ENCODE results near the gene JMJD8. TPM values are rescaled to one million over a fixed set of nuclear protein-coding genes. Genes with fewer than 3 reads are reported as not detected.

JMJD8 gene
- total and polyA plus RNA-seq, 9 of the 15 experiments (the other 6 are each of a cell fraction or from before 2014, with no cell fraction given): 1.2 to 50.6 (median 29.3) TPM

GRCh38 chr16:679814-680624 lies 4.1 kb downstream of the JMJD8 start, which contains the start of gene STUB1:
STUB1 (plus strand) TSS chr16:680410; CDS start chr16:680526, 116 bp downstream.
- Histone ChIP-seq H3K4me3 (peak within 1 kb of the TSS; percentile 98), H4K20me1 (replicated peaks; ENCODE audit: control insufficient read depth, insufficient read depth, low read length) (peaks cover 21% of the 10 kb centered on the region), H3K79me2 (ENCODE audit: control insufficient read depth, insufficient read depth, low read length) (peaks cover 41% of the 10 kb centered on the region), H3K9me1 (ENCODE audit: control insufficient read depth, insufficient read depth, low read length) (peaks cover 11% of the 10 kb centered on the region), H3K9ac (ENCODE audit: insufficient read depth in 1 of 2, low read depth in 2 of 2, low read length in 2 of 2) (peak within 1 kb of the TSS; percentile 84 to 98), H3K4me2 (ENCODE audit: insufficient read depth, low read length) (peak within 1 kb of the TSS; percentile 98), H3K9me3 (replicated peaks; ENCODE audit: control insufficient read depth, insufficient read depth, low read depth, low read length) (no peaks in the 10 kb centered on the region), H3K27me3 (ENCODE audit: control insufficient read depth in 2 of 2, insufficient read depth in 2 of 2, low read length in 2 of 2) (no peaks in the 10 kb centered on the region), H3K27ac (ENCODE audit: extremely low read depth, low read depth, low read length) (peak within 1 kb of the TSS; percentile 89), H3K36me3 (ENCODE audit: control insufficient read depth, insufficient read depth, low read length) (peaks cover 36% of the 10 kb centered on the region), H2AFZ (ENCODE audit: low read depth, low read length) (peak within 1 kb of the TSS; percentile 93), H3K4me1 (replicated peaks in 1 of 2; ENCODE audit: control insufficient read depth in 2 of 2, insufficient read depth in 2 of 2, low read length in 2 of 2) (peaks cover 36 to 98% of the 10 kb centered on the region in 2 experiments)
- ChIA-PET POLR2A (interaction anchor here (0.5 to 1.8 kb wide), 10 partner anchors 10 to 1119 kb away, joined by 3 to 10 read pairs (median 3); partner anchors contain the start of genes DECR2 and WDR24), CTCF (ENCODE audit: low intra/inter-chr PET ratio) (no interaction called here)
- FAIRE-seq (no peak), ATAC-seq (peak; percentile 62), DNase-seq (ENCODE audit: extremely low read depth in 1 of 4, low spot score in 3 of 4) (peak; percentile 78 to 91 (median 84))
- BruUV-seq (replicated peaks): no TSS peak
- WGBS (ENCODE audit: insufficient coverage, low coverage, missing lambda C conversion rate): under 1% methylated on average over 44 of the region's 91 CpGs
- in situ Hi-C loops (cut with MboI): loop anchor here (10.0 kb wide), 1 partner anchor 285 kb away; the partner anchor contains the start of gene NME4
- intact Hi-C loops (cut with micrococcal nuclease): loop anchor here (5.0 kb wide), 2 partner anchors 43 to 283 kb away; partner anchors contain the start of genes METTL26 and NME4
- TF ChIP-seq, protein P1, sequence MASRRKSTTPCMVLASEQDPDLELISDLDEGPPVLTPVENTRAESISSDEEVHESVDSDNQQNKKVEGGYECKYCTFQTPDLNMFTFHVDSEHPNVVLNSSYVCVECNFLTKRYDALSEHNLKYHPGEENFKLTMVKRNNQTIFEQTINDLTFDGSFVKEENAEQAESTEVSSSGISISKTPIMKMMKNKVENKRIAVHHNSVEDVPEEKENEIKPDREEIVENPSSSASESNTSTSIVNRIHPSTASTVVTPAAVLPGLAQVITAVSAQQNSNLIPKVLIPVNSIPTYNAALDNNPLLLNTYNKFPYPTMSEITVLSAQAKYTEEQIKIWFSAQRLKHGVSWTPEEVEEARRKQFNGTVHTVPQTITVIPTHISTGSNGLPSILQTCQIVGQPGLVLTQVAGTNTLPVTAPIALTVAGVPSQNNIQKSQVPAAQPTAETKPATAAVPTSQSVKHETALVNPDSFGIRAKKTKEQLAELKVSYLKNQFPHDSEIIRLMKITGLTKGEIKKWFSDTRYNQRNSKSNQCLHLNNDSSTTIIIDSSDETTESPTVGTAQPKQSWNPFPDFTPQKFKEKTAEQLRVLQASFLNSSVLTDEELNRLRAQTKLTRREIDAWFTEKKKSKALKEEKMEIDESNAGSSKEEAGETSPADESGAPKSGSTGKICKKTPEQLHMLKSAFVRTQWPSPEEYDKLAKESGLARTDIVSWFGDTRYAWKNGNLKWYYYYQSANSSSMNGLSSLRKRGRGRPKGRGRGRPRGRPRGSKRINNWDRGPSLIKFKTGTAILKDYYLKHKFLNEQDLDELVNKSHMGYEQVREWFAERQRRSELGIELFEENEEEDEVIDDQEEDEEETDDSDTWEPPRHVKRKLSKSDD (conservative IDR thresholded peaks at IDR 0.05; ENCODE audit: low read length): no peak
- TF ChIP-seq SPI1 (IDR thresholded peaks at IDR 0.05; ENCODE audit: borderline replicate concordance, low read depth, low read length): no peak
- TF ChIP-seq PURB (CRISPR knock-in tag; IDR thresholded peaks at IDR 0.05; ENCODE audit: low read depth): no peak
- no peak for TF ChIP-seq ZNF41 (CRISPR knock-in tag; conservative IDR thresholded peaks at IDR 0.05)
- TF ChIP-seq E4F1 (CRISPR knock-in tag; IDR thresholded peaks at IDR 0.05; ENCODE audit: borderline replicate concordance): no peak
- no peak for TF ChIP-seq HOMEZ (CRISPR knock-in tag; IDR thresholded peaks at IDR 0.05)
- TF ChIP-seq, protein P2, sequence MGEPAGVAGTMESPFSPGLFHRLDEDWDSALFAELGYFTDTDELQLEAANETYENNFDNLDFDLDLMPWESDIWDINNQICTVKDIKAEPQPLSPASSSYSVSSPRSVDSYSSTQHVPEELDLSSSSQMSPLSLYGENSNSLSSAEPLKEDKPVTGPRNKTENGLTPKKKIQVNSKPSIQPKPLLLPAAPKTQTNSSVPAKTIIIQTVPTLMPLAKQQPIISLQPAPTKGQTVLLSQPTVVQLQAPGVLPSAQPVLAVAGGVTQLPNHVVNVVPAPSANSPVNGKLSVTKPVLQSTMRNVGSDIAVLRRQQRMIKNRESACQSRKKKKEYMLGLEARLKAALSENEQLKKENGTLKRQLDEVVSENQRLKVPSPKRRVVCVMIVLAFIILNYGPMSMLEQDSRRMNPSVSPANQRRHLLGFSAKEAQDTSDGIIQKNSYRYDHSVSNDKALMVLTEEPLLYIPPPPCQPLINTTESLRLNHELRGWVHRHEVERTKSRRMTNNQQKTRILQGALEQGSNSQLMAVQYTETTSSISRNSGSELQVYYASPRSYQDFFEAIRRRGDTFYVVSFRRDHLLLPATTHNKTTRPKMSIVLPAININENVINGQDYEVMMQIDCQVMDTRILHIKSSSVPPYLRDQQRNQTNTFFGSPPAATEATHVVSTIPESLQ (CRISPR knock-in tag; IDR thresholded peaks at IDR 0.05): peak; percentile 45; the same call in 1 of the 2 replicates
- no peak for TF ChIP-seq ZNF445 (CRISPR knock-in tag; IDR thresholded peaks at IDR 0.05; ENCODE audit: low read depth)
- no peak for TF ChIP-seq ZNF263 (CRISPR knock-in tag; IDR thresholded peaks at IDR 0.05; ENCODE audit: borderline replicate concordance)
- no peak for TF ChIP-seq POLR3G (IDR thresholded peaks at IDR 0.05; ENCODE audit: extremely low read depth, insufficient read length, insufficient replicate concordance)
- TF ChIP-seq SREBF1 (IDR thresholded peaks at IDR 0.05; ENCODE audit: borderline replicate concordance, low read depth, low read length): no peak

All from K562 (cell line).